Erythroblast (primary cell): ENCODE data around the gene SHISA5.
"Not testable (repeated sequence)": the region's sequence is repeated elsewhere in the genome, so short reads cannot be mapped to it uniquely, and the experiment has no call there.

Experiments
- DNase-seq, 2 experiments: peaks; one replicate each; lab custom pipeline; 2025; lab: John Stamatoyannopoulos, UW
- GATA1 ChIP-seq: IDR thresholded peaks from 2 replicates; pipeline ENCODE4 v1.6.1; 2011; ENCODE audit warnings: low read depth, mild to moderate bottlenecking, control low read depth, low read length, moderate library complexity
- POLR2A ChIP-seq: IDR thresholded peaks from 2 replicates; pipeline ENCODE4 v1.6.1; 2011; ENCODE audit warnings: mild to moderate bottlenecking, low read length

SHISA5 gene

GRCh38 chr3:48504051-48504946 lies at the start of gene SHISA5:
TSS of gene SHISA5 (minus strand) at chr3:48504174. CDS start at chr3:48504094, 80 bp downstream.
- peak; percentile 70 to 82 for DNase-seq
- TF ChIP-seq GATA1, result no peak
- TF ChIP-seq POLR2A, result no peak

GRCh38 chr3:48553361-48553760 lies 49.4 kb upstream of the SHISA5 start:
- TF ChIP-seq POLR2A (no peak), GATA1 (no peak)

GRCh38 chr3:48552111-48552951 lies 48.4 kb upstream of the SHISA5 start:
- no peak for DNase-seq

More at GRCh38 chr3:48553361-48553760, 49.4 kb upstream of the SHISA5 start:
- DNase-seq, result no peak

GRCh38 chr3:48551651-48552050 lies 47.7 kb upstream of the SHISA5 start:
- DNase-seq, result not testable (repeated sequence)

More at GRCh38 chr3:48552111-48552951, 48.4 kb upstream of the SHISA5 start:
- TF ChIP-seq POLR2A (no peak), GATA1 (no peak)

- TF ChIP-seq POLR2A, result no peak
- TF ChIP-seq GATA1, result no peak
- peak; percentile 78 to 88 for DNase-seq
These were observed 45.0 kb upstream of the SHISA5 start for GRCh38 chr3:48548729-48549705.

GRCh38 chr3:48548126-48548525 lies 44.2 kb upstream of the SHISA5 start:
- TF ChIP-seq POLR2A, result no peak
- no peak for TF ChIP-seq GATA1
- peak; percentile 87 to 93 for DNase-seq

GRCh38 chr3:48546203-48546829 lies 42.3 kb upstream of the SHISA5 start:
- peak; percentile 19 to 42 for DNase-seq
- no peak for TF ChIP-seq GATA1
- TF ChIP-seq POLR2A, result no peak

- DNase-seq, result no peak
- no peak for TF ChIP-seq POLR2A
- TF ChIP-seq GATA1, result no peak
These were observed 40.2 kb upstream of the SHISA5 start for GRCh38 chr3:48544141-48544540.

DNA sequence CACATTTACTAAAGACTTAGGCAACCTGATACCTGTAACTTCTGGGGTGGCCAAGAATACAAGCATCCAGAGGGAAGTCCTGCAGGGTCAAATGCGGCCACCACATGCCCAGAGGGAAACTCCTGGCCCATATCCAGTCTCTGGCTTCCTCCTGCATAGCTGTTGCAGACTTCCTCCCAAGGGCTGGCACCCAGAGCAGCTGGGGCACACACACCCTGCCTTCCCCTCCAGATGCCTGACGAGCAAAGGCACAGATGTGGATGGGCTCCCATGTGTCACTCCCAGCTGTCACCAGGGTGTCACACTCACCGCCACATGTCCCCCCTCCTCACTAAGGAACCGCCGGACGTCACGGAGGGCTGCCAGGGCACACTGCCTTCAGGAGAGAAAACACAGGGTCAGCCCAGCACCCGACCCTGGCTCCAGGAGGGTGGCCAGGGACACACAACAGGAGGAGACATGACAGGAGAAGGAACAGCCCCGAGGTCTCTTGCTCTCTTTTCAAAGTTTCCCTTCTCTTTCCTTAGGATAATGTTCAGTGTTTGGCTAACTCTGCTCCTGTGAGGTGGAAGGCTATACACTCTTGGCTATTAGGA lies 39.4 kb upstream of the SHISA5 start:
- DNase-seq, result no peak
- no peak for TF ChIP-seq POLR2A
- no peak for TF ChIP-seq GATA1

GRCh38 chr3:48538451-48538850 lies 34.5 kb upstream of the SHISA5 start:
- DNase-seq, result no peak
- TF ChIP-seq GATA1 (no peak), POLR2A (no peak)

DNA sequence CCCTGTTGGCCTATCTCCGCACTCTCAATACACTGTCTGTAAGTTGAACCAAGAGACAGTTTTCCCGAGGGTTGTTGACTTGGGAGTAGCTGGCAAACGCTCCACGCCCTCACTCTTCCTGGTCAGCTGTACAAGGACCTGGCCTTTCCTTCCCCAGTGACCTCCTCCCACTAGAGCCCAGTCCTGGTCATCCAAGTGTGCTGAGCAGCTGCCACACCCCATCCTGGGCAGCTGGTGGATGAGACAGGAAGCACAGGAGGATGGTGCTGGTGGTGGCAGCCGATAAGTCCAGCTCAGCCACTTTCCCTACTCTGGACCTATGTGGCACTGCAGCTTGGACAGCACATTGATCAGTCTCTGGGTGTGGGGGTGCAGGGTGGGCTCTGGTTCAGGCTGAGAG lies 32.8 kb upstream of the SHISA5 start:
- TF ChIP-seq POLR2A, result no peak
- no peak for TF ChIP-seq GATA1

DNA sequence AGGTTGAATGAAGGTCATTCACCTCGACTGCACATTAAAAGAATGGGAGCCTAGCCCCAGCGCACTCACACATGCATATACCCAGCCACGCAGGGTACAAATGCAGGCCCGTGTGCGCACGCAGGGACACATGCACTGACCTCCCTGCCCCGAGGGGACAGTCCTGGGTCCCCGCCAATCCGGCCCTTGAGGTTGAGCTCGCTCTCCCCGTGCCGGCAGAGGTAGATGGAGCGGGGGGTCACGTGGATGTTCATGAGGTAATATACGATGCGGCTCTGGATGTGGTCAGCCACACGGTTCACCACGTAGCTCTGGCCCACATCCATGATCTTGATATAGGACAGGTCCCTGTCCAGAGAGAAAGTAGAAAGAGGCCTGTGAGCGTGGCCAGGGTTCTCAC lies 32.1 kb upstream of the SHISA5 start:
- no peak for DNase-seq
- TF ChIP-seq POLR2A (no peak), GATA1 (no peak)

More for the DNA sequence above, 32.8 kb upstream of the SHISA5 start:
- DNase-seq, result no peak

GRCh38 chr3:48535578-48535977 lies 31.6 kb upstream of the SHISA5 start:
- no peak for DNase-seq
- TF ChIP-seq POLR2A, result no peak
